Progenitor cell of endocrine pancreas (in vitro differentiated cells): ENCODE results near the gene AMD1. TPM values are rescaled to one million over a fixed set of nuclear protein-coding genes. Genes with fewer than 3 reads are reported as not detected.
A peak's percentile ranks its signal among the peaks of the same experiment; 100 is the strongest.

Experiments used
- DNase-seq: peaks from one replicate; pipeline ENCODE4 v3.0.0; 2021; ENCODE audit warnings: low spot score; ENCODE audit not compliant: unreplicated experiment
- H3K27ac Mint-ChIP-seq: 2 replicates; pipeline ENCODE4 v1.8.0; 2021; ENCODE audit warnings: mild to moderate bottlenecking, moderate library complexity, mixed read lengths
- H3K27me3 Mint-ChIP-seq: 2 replicates; pipeline ENCODE4 v1.8.0; 2021; ENCODE audit warnings: mixed read lengths
- H3K36me3 Mint-ChIP-seq: 2 replicates; pipeline ENCODE4 v1.8.0; 2022; ENCODE audit warnings: mixed read lengths; ENCODE audit not compliant: insufficient read depth
- H3K4me1 Mint-ChIP-seq: 2 replicates; pipeline ENCODE4 v1.8.0; 2021; ENCODE audit warnings: low read depth, mixed read lengths
- H3K4me3 Mint-ChIP-seq: 2 replicates; pipeline ENCODE4 v1.8.0; 2021; ENCODE audit warnings: low read depth, mild to moderate bottlenecking, moderate library complexity, mixed read lengths
- H3K9me3 Mint-ChIP-seq: 2 replicates; pipeline ENCODE4 v1.8.0; 2021; ENCODE audit warnings: low read depth, mixed read lengths
- total RNA-seq: library from RNA; stranded (reverse); gene quantifications from 2 replicates; pipeline ENCODE4 v1.2.1, GENCODE V29; 2021
- TF ChIP-seq, protein P1 (sequence below): fragments of 200-600 bp; sonication (generic); IDR thresholded peaks from one replicate; pipeline ENCODE4 v1.5.0; 2021; ENCODE audit warnings: antibody characterized with exemption, mild to moderate bottlenecking; ENCODE audit not compliant: unreplicated experiment

The AMD1 gene
- total RNA-seq, 1 donor from 2014 or later, result 75.2 TPM

GRCh38 chr6:110858016-110858415 lies 16.6 kb upstream of the AMD1 start:
- Mint-ChIP-seq H3K27me3 (no peaks in the 10 kb centered on the region), H3K9me3 (no peaks in the 10 kb centered on the region), H3K27ac (no peak overlapping the region), H3K4me3 (no peak overlapping the region), H3K36me3 (no peaks in the 10 kb centered on the region), H3K4me1 (no peaks in the 10 kb centered on the region)
- DNase-seq, result no peak
- TF ChIP-seq, protein P1, sequence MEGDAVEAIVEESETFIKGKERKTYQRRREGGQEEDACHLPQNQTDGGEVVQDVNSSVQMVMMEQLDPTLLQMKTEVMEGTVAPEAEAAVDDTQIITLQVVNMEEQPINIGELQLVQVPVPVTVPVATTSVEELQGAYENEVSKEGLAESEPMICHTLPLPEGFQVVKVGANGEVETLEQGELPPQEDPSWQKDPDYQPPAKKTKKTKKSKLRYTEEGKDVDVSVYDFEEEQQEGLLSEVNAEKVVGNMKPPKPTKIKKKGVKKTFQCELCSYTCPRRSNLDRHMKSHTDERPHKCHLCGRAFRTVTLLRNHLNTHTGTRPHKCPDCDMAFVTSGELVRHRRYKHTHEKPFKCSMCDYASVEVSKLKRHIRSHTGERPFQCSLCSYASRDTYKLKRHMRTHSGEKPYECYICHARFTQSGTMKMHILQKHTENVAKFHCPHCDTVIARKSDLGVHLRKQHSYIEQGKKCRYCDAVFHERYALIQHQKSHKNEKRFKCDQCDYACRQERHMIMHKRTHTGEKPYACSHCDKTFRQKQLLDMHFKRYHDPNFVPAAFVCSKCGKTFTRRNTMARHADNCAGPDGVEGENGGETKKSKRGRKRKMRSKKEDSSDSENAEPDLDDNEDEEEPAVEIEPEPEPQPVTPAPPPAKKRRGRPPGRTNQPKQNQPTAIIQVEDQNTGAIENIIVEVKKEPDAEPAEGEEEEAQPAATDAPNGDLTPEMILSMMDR, result no peak

GRCh38 chr6:110858562-110859214 lies 15.9 kb upstream of the AMD1 start:
- TF ChIP-seq, protein P1, result no peak
- H3K4me3 Mint-ChIP-seq, result no peak overlapping the region
- no peaks in the 10 kb centered on the region for H3K4me1 Mint-ChIP-seq
- H3K9me3 Mint-ChIP-seq, result no peaks in the 10 kb centered on the region
- no peaks in the 10 kb centered on the region for H3K36me3 Mint-ChIP-seq
- no peak for DNase-seq
- no peak overlapping the region for H3K27ac Mint-ChIP-seq
- H3K27me3 Mint-ChIP-seq, result no peaks in the 10 kb centered on the region

GRCh38 chr6:110859335-110859792 lies 15.2 kb upstream of the AMD1 start:
- no peaks in the 10 kb centered on the region for H3K9me3 Mint-ChIP-seq
- TF ChIP-seq, protein P1, result no peak
- no peaks in the 10 kb centered on the region for H3K36me3 Mint-ChIP-seq
- no peak for DNase-seq
- no peak overlapping the region for H3K4me3 Mint-ChIP-seq
- H3K27ac Mint-ChIP-seq, result no peak overlapping the region
- H3K27me3 Mint-ChIP-seq, result no peaks in the 10 kb centered on the region
- no peaks in the 10 kb centered on the region for H3K4me1 Mint-ChIP-seq

- H3K4me3 Mint-ChIP-seq, result no peak overlapping the region
- no peaks in the 10 kb centered on the region for H3K36me3 Mint-ChIP-seq
- H3K27me3 Mint-ChIP-seq, result no peaks in the 10 kb centered on the region
- H3K27ac Mint-ChIP-seq, result no peak overlapping the region
- no peaks in the 10 kb centered on the region for H3K9me3 Mint-ChIP-seq
- H3K4me1 Mint-ChIP-seq, result peaks cover 8% of the 10 kb centered on the region
- DNase-seq, result no peak
- TF ChIP-seq, protein P1, result no peak
Measured at GRCh38 chr6:110864824-110865223, 9.8 kb upstream of the AMD1 start.

DNA sequence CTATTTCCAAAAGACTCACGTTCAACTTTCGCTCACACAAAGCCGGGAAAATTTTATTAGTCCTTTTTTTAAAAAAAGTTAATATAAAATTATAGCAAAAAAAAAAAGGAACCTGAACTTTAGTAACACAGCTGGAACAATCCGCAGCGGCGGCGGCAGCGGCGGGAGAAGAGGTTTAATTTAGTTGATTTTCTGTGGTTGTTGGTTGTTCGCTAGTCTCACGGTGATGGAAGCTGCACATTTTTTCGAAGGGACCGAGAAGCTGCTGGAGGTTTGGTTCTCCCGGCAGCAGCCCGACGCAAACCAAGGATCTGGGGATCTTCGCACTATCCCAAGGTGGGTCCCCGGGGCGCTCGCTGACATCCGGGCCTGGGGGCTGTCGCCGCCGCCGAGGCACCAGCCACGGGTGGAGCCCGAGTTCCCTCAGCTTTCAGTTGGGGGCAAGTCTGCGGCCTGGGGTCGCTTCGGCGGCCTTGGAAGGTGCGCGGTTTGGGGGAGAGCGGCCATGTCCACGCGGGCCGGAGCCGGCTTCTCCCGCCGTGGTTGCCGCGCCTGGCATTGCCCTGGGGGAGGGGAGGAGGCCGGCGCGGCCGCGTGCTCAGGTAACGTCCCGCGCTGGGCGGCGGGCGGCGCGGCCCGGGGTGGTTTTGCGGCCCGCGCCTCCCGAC lies 429 bp downstream of the AMD1 start:
- H3K27me3 Mint-ChIP-seq, result no peaks in the 10 kb centered on the region
- TF ChIP-seq, protein P1, result no peak
- no peaks in the 10 kb centered on the region for H3K9me3 Mint-ChIP-seq
- peak overlapping the region; percentile 98 for H3K27ac Mint-ChIP-seq
- DNase-seq, result peak; percentile 37
- H3K36me3 Mint-ChIP-seq, result no peaks in the 10 kb centered on the region
- H3K4me3 Mint-ChIP-seq, result peak overlapping the region; percentile 92
- peaks cover 34% of the 10 kb centered on the region for H3K4me1 Mint-ChIP-seq
